NCI-H128 (cell line): ENCODE data around the gene IFNGR1.

Source experiments
- DNase-seq: peaks from one replicate; lab custom pipeline; 2025; ENCODE audit not compliant: unreplicated experiment; lab: John Stamatoyannopoulos, UW

The IFNGR1 gene

DNA sequence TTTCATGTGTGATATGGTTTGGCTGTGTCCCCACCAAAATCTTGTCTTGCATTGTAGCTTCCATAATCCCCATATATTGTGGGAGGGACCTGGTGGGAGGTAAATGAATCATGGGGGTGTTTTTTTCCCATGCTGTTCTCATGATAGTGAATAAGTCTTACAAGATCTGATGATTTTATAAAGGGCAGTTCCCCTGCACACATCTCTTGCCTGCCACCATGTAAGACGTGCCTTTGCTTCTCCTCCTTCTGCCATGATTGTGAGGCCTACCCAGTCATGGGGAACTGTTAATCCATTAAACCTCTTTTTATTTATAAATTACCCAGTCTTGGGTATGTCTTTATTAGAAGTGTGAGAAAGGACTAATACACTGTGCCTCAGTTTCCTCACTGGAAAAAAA is 41.6 kb downstream of the IFNGR1 start:
- DNase-seq = no peak

DNA sequence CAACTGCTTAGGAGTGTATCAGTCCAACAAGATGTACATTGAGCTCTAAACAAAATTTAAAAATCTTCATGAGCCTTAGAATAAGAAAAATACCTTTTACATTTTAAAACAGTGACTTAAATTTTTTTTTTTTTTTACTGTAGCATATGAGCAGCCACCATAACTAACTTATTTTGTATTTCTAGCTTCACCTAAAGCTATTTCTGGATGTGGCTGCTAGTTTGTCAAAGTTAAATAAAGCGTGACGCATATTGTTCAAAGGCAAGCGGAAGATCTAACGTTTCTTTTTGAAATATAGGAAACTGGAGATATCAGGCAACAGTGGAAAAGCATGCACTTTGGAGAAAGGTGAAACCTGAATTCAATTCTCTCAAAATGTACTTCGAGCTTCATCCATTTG is 42.5 kb downstream of the IFNGR1 start:
- no peak for DNase-seq

- no peak for DNase-seq
Observed at GRCh38 chr6:137175868-137176245, 43.3 kb downstream of the IFNGR1 start.

GRCh38 chr6:137175157-137175867 is 43.9 kb downstream of the IFNGR1 start:
- DNase-seq = no peak

- DNase-seq = no peak
Observed at GRCh38 chr6:137173501-137173900, 45.7 kb downstream of the IFNGR1 start, which contains the start of gene IL22RA2. Gene IL22RA2 (minus strand): TSS chr6:137173644. CDS start chr6:137161749, 11,895 bp downstream.

- no peak for DNase-seq
Observed at GRCh38 chr6:137172734-137173431, 46.3 kb downstream of the IFNGR1 start.

DNA sequence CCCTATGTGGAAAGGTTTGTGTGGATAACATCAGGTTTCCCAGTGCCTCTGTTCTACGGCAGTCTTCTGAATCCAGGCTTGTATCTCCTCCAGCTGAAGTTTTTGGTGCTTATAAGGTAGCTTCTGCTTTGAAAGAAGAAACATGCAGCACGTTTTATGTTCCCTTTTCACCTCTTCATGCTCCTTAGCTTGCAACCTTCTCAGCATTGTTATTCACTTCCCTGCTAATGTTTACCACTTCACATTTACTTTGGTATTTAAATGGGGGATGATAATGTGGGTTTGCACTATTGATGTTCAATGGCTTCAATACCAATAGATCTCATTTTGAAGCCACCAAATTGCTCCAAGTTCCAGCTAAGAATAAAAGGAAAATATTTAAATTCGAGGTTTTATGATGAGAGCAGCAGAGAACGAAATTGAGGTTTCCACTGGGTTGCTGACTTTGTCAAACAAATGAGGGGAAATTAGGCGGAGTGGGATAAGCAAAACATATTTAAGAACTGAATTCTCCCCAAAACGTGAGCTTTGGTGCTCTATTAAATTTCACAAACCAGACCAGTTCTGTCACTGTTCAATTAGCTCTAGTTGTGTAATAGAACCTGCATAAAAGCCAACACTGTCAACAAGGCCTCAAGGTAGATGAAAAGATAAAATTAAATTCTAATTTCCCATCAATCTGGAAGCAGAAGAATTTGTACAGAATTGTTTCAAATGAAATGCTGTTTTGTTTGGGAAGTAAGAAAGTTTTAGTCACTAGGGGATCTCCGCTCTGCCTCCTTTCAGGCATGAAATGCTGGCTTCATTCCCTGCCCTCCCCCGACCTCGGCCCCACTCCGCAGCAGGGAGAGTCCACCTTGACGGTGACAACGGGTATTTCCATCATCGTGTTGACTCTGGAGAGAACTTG is 47.1 kb downstream of the IFNGR1 start:
- DNase-seq = no peak

DNA sequence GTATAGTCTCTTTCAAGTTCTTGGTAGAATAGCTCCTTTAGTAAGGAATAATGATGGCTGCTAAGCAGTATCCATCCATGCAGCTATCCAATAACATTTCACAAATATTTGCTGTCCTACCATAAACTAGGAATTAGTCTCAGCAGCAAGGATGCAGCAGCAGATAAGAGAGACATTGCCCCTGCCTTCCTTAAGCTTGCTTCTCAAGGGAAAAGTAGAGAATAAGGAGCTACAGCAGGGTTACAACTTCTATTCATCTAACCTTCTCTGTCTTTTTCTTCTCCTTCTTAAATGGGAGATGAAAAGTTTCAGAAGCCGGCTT is 48.2 kb downstream of the IFNGR1 start:
- no peak for DNase-seq

- DNase-seq = no peak
Observed at GRCh38 chr6:137170266-137171052, 48.7 kb downstream of the IFNGR1 start.

- no peak for DNase-seq
Observed at GRCh38 chr6:137167702-137168377, 51.3 kb downstream of the IFNGR1 start.

DNA sequence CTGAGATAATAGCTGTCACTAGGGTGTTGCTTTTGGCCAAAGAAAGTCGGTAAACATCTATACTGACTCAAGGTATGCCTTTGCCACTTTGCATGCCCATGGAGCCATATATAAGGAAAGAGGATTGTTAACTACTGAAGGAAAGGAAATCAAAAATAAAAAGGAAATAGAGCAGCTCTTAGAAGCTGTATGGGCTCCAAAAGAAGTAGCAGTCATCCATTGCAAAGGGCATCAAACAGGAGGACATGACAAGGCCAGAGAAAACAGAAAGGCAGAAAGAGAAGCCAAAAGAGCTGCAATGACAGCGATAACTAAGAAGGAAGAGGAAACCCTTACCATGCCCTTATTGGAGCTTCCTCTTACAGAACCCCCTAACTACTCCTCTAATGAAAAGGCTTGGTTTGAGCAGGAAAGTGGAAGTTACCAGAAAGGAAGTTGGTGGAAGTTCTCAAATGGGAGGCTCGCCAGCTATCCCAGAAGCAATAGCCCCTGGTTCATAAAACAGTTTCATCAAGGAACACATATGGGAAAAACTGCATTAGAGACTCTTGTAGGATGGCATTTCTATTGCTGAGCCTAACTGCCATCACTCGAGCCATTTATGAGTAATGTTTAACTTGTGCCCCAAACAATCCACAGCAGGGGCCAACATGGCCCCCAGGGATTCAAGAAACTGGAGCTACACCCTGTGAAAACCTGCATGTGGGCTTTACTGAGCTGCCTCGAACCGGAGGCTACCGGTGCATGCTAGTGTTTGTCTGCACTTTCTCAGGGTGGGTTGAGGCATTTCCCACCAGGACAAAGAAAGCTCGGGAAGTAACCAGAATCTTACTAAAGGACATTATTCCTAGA is 52.7 kb downstream of the IFNGR1 start:
- DNase-seq = no peak

- no peak for DNase-seq
Observed at GRCh38 chr6:137165375-137166246, 53.6 kb downstream of the IFNGR1 start.

- DNase-seq = no peak
Observed at GRCh38 chr6:137163732-137164318, 55.4 kb downstream of the IFNGR1 start.

DNA sequence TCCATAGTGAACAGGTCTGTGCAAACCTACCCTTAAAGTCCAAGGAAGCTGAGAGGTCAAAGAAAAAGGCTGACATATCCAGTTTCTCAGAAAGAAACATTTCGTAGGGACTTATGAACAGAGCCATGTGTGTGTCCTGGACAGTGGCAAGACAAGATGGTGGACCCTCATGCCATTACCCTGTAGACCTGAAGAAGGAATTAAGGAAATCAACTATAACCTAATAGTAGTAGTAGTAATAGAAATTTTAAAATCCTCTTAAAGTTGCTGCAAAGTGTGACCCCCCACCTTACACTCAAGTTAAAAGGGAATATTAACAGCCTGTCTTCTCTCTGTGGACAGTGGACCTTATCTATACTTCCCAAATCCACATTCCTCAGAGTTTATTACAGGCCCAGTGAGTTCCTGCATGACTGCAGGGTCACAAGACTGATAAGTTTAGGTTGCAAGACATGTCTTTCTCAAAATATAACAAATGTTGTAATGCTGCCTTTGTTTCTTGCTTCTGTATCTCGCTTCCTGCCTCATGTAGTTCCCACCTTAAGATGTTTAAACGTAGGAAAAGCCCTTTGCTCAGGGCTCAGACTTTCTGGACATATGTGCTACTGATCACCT is 56.4 kb downstream of the IFNGR1 start:
- DNase-seq = no peak

DNA sequence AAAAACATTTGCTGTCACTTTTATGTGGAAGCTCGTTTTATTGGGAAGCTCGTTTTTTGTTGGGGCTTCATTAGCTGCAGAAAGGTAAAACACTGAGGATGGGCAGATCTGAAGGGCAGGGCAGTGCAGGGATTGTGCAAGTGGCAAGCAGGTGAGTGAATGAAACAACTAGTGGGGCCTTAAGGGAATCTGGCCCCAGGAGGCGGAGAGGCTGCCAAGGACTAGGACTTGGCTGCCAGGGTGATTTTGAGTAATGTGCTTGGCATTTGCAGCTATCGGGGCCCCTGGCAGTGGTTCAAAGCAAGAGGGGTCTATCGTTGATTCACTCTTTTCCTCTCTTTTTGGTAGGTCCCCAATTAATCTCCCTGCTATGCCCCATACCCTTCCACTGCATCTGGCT is 57.2 kb downstream of the IFNGR1 start:
- no peak for DNase-seq

DNA sequence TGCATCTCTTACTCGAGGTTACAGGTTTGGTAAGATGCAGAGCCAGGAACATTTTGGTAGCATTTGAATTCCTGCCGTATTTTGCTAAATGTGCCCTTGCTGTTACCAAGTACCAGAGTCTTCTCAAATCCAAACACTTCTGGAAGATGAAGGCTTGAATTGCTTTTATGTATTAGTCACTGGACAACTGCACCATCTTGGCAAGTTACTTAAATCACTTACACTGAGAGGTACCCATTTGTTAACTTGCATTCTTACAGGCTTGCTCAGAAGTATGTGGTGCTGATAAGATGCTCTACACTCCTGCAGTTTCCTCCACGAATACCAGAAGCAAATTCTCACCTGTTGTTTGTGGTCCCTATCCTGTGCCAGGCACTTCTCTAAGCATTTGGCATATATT is 58.4 kb downstream of the IFNGR1 start:
- DNase-seq = no peak

DNA sequence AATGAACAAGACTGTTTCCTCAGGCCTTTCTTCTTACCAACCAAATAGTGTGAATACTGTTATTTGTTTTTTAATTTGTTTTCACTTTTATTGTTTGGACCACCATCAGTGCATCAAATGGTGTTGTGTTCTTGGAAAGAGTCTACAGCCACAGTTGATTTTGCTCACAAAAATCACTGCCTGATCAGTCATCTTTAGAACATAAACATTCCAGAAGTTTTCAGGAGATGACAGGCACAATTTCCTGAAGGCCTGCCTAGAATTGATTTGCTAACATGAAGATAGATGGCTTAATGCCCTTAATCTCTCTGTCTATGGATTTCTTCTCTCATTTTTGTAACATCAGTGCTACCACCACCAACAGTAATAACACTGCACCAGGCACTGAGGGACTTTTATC is 59.3 kb downstream of the IFNGR1 start:
- no peak for DNase-seq

- DNase-seq = no peak
Observed at GRCh38 chr6:137157601-137158000, 61.6 kb downstream of the IFNGR1 start.
